ENCODE data around the gene CABS1.

DNA sequence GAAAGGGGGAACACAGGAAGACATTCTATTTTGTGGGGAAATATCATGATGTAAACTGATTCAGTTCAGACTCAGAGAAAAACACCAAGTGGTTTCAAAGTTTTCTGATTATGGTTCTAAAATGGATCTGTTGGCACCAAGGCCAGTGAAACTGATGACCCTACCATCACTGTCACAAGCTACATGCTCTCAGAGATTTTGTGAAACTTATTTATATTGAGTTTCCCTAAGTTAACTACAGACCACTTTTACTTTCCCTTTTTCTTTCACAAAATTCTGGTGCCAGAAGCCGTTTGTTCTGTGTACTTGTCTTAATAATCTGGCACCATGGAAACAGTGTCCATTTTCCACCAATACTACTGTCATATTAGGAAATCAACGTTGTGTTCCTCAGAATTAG is 43.4 kb upstream of the CABS1 start:
- TF ChIP-seq CTCF (IDR thresholded peaks at IDR 0.05; ENCODE audit: low read depth, low read length), result no peak
- TF ChIP-seq POLR2A (IDR thresholded peaks at IDR 0.05; ENCODE audit: extremely low read depth, insufficient read length), result no peak
